HG02870 (cell line): ENCODE results near the gene NAA38.
"Not testable (repeated sequence)": the region's sequence is repeated elsewhere in the genome, so short reads cannot be mapped to it uniquely, and the experiment has no call there.

Source experiments
- ATAC-seq: cut with Tn5 transposase; IDR thresholded peaks from one replicate; pipeline ENCODE4 v1.9.1; 2021; ENCODE audit warnings: mild to moderate bottlenecking, moderate library complexity; ENCODE audit not compliant: unreplicated experiment

NAA38 gene

DNA sequence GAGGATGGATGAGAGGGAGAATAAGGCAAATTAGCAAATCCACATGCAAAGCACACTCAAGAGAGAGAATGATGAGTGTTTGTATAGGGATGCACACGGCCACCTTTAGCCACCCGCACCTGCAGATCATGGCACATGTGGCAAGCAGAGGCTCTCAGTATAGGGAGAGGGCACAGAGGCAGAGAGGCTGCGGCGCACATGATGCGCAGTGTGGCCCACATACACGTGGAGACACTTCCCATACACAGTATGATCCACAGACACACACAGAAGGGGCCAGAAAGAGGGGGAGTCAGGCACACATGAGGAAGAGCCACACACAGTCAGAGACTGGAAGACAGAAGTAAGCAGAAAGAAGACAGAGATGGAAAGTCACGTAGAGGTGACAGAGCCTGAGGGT is 24.7 kb upstream of the NAA38 start:
- ATAC-seq, result no peak

DNA sequence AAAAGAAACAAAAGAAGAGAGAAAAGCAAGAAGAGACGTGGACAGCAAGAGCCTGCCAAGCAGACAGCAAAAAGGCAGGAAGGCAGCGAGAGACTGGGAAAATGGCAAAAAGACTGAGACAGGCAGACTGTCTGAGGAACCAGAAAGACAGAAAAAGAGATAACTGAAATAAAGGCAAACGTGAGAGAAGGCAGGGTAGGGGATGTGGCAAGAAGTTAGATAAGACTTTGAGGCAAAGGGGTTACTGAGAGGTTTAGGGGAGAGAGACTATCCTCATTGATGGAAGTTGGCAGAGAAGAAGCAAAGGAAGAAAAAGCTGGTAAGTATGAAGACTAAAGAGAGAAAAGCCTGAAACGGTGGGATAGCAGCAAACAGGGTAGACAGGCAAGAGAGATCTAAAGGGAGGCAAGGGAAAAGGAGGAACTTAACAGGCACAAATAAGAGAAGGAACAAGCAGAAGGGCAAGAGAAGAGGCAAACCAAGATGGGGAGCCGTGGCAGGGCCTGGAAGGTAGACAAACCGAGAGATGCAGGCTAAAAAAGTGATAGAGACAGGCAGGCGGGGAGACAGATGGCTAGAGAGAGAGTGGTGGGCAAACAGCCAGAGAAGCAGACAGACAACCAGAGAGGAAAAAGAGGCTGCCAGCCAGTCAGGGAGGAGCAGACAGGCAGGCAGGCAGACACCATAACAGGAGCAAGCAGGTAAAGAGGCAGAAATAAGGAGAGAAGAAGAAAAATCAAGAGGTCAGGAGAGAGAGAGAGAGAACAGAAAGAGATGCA is 24.1 kb upstream of the NAA38 start:
- ATAC-seq, result no peak

GRCh38 chr17:7880076-7880868 is 22.9 kb upstream of the NAA38 start:
- no peak for ATAC-seq

DNA sequence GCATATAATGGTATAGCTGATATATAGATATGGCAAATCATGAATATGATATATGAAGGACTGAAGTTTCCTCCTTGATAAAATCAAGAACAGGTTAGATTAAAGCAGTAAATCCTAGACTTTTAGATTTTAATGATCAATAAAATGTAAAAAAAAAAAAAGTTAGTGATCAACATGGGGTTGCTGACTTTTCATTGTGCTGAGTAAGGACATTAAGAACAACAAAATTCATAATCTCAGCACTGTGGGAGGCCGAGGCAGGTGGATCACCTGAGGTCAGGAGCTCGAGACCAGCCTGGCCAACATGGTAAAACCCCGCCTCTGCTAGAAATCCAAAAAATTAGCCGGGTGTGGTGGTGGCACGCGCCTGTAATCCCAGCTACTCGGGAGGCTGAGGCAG is 20.9 kb upstream of the NAA38 start:
- no peak for ATAC-seq

- no peak for ATAC-seq
These were observed 18.5 kb upstream of the NAA38 start for GRCh38 chr17:7875804-7876370.

DNA sequence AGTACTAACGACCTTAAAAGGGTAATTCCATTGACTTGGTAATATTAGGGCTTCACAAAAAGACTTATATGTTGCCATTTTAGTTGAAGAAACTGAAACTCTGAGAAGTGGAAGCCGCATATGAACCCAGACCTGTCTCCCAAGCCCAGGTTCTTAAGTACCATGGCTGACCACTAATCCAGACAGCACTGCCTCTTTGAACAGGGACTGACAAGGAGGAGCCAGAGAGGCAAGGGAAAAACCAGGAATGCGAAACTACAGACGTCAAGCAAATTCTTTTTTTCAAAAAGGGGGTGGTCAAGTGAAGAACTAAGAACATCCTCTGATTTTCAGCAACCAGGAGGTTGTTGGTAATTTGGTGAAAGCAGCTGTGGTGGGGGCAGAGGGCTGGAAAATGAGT is 15.7 kb upstream of the NAA38 start:
- ATAC-seq, result no peak

DNA sequence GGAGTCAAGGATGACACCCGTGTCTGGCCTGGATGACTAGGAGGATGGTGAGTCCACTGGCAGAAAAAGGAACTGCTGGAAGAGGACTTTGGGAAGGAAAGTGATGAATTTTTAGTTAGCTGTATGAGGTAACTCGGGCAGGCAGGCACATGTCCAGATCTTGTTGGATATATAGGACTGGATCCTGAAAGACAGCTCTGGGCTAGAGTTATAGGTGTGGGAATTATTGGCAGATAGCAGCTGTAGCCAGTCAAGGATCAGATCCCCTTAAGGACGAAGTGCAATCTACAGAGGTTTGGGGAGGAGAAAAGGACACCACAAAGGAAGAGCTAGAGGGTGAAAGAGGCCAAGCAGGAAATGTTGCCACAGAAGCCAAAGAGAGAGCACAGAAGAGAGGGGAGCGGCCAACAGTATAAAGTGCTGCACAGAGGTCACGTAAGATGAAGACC is 10.5 kb upstream of the NAA38 start:
- ATAC-seq, result no peak

DNA sequence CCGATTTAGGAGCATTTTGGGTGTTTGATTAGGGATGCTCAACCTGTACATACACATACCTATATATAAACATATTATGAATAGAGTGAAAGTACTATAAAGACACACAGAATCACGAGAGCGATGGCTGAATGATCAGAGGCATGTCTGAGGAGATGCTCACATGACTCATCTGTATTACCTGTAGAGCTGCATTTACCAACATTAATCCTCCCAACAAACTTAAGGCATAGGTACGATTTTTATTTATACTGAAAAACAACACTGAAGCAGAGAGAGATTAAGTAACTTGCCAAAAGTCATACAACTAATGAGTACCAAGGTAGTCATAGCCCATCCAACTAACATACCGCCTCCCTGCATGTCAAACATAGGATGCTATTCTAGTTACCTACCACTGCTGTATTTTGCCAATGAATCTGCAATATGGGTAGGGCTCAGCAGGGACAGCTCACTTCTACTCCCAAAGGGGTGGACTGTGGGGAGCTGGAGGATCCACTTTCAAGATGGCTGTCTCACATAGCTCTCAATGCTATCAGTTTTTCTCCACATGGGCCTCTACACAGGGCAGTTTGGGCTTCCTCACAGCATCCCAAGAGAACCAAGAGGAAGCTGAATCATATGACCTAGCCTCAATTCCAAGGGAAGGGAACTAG is 7.8 kb upstream of the NAA38 start:
- no peak for ATAC-seq

DNA sequence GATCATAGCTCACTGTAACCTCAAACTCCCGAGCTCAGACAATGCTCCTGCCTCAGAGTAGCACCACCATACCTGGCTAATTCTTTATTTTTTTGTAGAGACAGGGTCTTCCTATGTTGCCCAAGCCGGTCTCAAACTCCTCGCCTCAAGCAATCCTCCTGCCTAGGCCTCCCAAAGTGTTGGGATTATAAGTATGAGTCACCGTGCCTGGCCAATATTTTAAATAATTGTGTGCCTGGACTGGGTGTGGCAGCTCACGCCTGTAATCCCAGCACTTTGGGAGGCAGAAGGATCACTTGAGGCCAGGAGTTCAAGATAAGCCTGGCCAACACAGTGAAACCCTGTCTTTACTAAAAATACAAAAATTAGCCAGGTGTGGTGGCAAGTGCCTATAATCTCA is 7.0 kb upstream of the NAA38 start:
- not testable (repeated sequence) for ATAC-seq

- no peak for ATAC-seq
These were observed 5.5 kb upstream of the NAA38 start for GRCh38 chr17:7862692-7863437.

DNA sequence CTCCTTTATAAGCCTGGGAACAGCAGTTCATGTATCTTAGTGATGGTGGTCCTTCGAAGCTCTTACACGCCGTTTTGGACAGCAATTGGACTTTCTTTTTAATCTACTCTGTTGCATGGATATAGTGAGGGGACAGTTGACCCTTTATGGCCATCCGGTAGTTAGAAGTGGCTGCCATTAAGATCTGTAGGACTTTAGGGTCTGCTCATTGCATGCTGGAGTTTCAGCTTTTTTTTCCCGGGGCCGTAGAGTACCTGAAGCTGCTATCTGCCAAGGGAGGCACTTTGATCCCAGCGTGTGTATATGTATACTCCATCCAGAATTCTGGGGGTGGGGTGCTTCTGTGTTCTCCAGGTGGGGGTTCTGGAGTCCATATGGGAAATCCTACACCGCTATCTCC is 1.7 kb upstream of the NAA38 start:
- ATAC-seq, result no peak

- ATAC-seq, result no peak
These were observed 1.1 kb upstream of the NAA38 start for GRCh38 chr17:7858522-7858810.

DNA sequence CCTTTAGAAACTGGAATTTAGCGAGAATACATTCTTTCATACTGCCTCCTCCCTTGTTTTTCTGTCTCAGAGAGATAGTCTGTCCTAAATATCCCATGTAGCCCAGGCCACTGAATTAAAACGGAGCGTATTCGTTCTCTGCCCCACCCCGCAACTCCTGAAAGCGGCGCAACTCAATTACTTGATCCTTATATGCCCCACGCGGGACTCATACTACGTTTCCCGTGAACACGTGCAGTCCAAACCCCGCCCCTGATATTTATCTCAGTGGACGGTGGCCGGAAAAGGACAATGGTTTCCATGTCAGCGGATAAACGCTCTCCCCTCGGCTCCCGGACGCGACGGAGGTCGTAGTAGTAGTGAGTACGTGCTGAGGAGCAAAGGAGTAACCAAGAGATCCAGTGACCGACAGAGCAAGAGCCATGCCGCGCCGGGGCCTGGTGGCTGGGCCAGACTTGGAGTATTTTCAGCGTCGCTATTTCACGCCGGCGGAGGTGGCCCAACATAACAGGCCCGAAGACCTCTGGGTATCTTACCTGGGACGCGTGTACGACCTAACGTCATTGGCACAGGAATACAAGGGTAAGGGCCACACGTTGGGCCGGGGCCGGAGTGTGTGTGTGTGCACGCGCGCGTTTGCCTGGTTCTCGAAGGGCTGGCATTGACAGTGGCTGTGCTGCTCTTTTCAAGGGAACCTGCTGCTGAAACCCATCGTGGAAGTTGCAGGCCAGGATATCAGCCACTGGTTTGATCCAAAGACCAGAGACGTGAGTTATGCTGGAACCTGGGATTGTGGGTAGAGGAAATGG is 558 bp upstream of the NAA38 start, which contains the start of gene CYB5D1:
Gene CYB5D1, plus strand, starts transcription at position 291 of the 809 bp plus-strand sequence. Its CDS starts 132 bp downstream, at position 423.
- peak; percentile 38 for ATAC-seq

DNA sequence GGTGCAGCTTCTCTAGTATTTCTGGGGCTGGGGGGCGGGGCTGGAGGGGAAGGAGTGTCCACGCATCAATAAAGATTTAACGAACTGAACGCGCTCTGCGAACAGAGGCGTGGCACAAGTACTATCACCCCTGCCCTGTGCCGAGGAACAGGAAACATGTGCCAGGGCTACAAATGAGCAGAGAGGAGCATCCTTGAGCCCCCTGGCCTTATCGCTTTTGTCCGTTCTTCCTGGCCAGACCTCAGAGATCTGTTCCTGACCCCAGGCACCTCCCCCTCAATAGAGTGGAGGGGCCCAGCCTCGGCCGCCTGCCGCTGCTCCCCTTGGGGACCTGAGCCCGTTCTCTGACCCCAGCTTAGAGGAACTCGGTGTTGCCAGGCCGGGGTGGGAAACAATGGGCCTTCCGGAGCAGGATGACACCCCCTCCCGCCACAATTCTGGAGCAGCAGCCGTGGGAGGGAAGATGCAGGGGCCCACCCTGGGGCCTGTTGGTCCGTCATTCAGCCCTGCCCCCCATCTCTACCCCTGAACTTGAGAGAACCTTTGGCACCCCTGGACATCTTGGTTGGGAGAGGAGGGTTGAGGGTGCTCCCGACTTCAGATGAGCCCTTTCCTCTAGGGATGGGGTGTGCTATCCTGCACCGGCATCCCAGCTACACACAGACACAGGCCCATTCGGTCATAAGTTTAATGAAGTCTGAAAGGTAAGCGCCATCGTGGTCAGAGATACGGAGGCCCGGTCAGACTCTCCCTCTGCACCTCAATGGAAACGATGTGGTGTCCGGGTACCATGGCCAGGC is 1.1 kb downstream of the NAA38 start:
- ATAC-seq, result no peak

GRCh38 chr17:7855660-7856010 is 1.7 kb downstream of the NAA38 start:
- ATAC-seq, result no peak

DNA sequence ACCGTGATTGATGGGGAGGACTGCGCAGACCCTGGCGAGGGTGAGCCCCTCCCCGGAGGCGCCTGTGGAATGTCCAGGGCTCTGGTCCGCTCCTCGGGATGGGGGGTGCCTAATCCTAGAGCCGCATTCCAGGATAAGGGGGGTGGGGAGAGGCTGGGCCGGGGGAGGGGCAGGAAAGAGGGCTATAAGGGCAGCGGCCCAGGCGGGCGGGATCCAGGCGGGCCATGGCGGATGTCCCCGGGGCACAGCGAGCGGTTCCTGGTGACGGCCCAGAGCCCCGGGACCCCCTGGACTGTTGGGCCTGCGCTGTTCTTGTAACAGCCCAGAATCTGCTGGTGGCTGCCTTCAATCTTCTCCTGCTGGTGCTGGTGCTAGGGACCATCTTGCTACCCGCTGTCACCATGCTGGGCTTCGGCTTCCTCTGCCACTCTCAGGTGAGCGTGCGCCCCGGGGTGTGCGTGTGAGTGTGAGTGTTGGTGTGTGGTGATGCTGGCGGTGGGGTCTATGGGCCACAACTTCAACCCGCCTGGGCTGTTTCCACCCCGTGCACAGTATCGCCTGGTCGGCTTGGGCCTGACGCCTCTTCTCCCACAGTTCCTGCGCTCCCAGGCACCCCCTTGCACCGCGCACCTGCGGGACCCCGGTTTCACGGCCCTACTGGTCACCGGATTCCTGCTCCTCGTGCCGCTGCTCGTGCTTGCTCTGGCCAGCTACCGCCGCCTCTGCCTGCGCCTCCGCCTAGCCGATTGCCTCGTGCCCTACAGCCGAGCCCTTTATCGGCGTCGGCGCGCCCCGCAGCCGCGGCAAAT is 2.3 kb downstream of the NAA38 start, which contains the start of gene TMEM88:
Gene TMEM88, plus strand, starts transcription at position 216 of the 809 bp plus-strand sequence. Its CDS starts 9 bp downstream, at position 225.
- no peak for ATAC-seq

DNA sequence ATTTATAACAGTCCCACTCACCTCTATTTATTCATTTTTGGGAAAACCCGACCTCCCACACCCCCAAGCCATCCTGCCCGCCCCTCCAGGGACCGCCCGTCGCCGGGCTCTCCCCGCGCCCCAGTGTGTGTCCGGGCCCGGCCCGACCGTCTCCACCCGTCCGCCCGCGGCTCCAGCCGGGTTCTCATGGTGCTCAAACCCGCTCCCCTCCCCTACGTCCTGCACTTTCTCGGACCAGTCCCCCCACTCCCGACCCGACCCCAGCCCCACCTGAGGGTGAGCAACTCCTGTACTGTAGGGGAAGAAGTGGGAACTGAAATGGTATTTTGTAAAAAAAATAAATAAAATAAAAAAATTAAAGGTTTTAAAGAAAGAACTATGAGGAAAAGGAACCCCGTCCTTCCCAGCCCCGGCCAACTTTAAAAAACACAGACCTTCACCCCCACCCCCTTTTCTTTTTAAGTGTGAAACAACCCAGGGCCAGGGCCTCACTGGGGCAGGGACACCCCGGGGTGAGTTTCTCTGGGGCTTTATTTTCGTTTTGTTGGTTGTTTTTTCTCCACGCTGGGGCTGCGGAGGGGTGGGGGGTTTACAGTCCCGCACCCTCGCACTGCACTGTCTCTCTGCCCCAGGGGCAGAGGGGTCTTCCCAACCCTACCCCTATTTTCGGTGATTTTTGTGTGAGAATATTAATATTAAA is 3.1 kb downstream of the NAA38 start:
- ATAC-seq, result no peak

DNA sequence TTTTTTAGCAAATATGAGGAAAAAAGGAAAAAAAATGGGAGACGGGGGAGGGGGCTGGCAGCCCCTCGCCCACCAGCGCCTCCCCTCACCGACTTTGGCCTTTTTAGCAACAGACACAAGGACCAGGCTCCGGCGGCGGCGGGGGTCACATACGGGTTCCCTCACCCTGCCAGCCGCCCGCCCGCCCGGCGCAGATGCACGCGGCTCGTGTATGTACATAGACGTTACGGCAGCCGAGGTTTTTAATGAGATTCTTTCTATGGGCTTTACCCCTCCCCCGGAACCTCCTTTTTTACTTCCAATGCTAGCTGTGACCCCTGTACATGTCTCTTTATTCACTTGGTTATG is 3.7 kb downstream of the NAA38 start:
- ATAC-seq, result no peak
